GM23248 (cell line): ENCODE data around the gene OVCH1. TPM values are rescaled to one million over a fixed set of nuclear protein-coding genes. Genes with fewer than 3 reads are reported as not detected.
"Not testable (repeated sequence)": the region's sequence is repeated elsewhere in the genome, so short reads cannot be mapped to it uniquely, and the experiment has no call there.

Experiments
- DNase-seq: peaks from one replicate; pipeline ENCODE4 v3.0.0-alpha.2; 2015
- H2AFZ ChIP-seq: fragments of 200-600 bp; sonication (generic); 2 replicates; pipeline ENCODE4 v1.6.1; 2016; ENCODE audit warnings: antibody characterized with exemption
- H3F3A ChIP-seq: fragments of 200-600 bp; sonication (generic); 2 replicates; pipeline ENCODE4 v1.6.1; 2016; ENCODE audit warnings: mild to moderate bottlenecking, antibody characterized with exemption, mixed run types; ENCODE audit not compliant: insufficient read depth
- H3K27ac ChIP-seq: fragments of 200-600 bp; sonication (generic); 2 replicates; pipeline ENCODE4 v1.5.1; 2016; ENCODE audit warnings: mild to moderate bottlenecking
- H3K27me3 ChIP-seq: fragments of 200-600 bp; sonication (generic); replicated peaks from 2 replicates; pipeline ENCODE4 v1.6.1; 2016; ENCODE audit warnings: mild to moderate bottlenecking; ENCODE audit not compliant: insufficient read depth
- H3K36me3 ChIP-seq: fragments of 200-600 bp; sonication (generic); 2 replicates; pipeline ENCODE4 v1.6.1; 2016; ENCODE audit warnings: low read depth, mild to moderate bottlenecking
- H3K4me1 ChIP-seq: fragments of 200-600 bp; sonication (generic); 2 replicates; pipeline ENCODE4 v1.6.1; 2016; ENCODE audit warnings: mild to moderate bottlenecking; ENCODE audit not compliant: insufficient read depth
- H3K4me2 ChIP-seq: fragments of 200-600 bp; sonication (generic); one replicate; pipeline ENCODE4 v1.6.1; 2016; ENCODE audit warnings: mild to moderate bottlenecking; ENCODE audit not compliant: unreplicated experiment
- H3K4me3 ChIP-seq: fragments of 200-600 bp; sonication (generic); 2 replicates; pipeline ENCODE4 v1.5.1; 2016; ENCODE audit warnings: mild to moderate bottlenecking
- H3K79me2 ChIP-seq: fragments of 200-600 bp; sonication (generic); 2 replicates; pipeline ENCODE4 v1.6.1; 2016; ENCODE audit warnings: mild to moderate bottlenecking; ENCODE audit not compliant: insufficient read depth
- H3K9ac ChIP-seq: fragments of 200-600 bp; sonication (generic); 2 replicates; pipeline ENCODE4 v1.6.1; 2016; ENCODE audit warnings: mild to moderate bottlenecking
- H3K9me2 ChIP-seq: fragments of 200-600 bp; sonication (generic); 2 replicates; pipeline ENCODE4 v1.6.1; 2016; ENCODE audit warnings: mixed run types, mild to moderate bottlenecking, moderate library complexity; ENCODE audit not compliant: insufficient read depth
- H3K9me3 ChIP-seq: fragments of 200-600 bp; sonication (generic); one replicate; pipeline ENCODE4 v1.6.1; 2017; ENCODE audit warnings: low read depth
- H4K20me1 ChIP-seq: fragments of 200-600 bp; sonication (generic); 2 replicates; pipeline ENCODE4 v1.6.0; 2016; ENCODE audit not compliant: insufficient read depth
- EZH2 ChIP-seq: fragments of 200-600 bp; sonication (generic); IDR thresholded peaks from 2 replicates; pipeline ENCODE4 v1.6.1; 2018; ENCODE audit warnings: antibody characterized with exemption, mild to moderate bottlenecking; ENCODE audit not compliant: insufficient read depth, poor library complexity, severe bottlenecking
- EZH2phosphoT487 ChIP-seq: fragments of 200-600 bp; sonication (generic); IDR thresholded peaks from 2 replicates; pipeline ENCODE4 v1.6.1; 2018; ENCODE audit warnings: antibody characterized with exemption, moderate library complexity, mild to moderate bottlenecking, low read depth; ENCODE audit not compliant: insufficient read depth
- WGBS, 2 experiments: methylation state at CpG; one replicate each; pipeline ENCODE4 v1.1.6; 2015 to 2017; ENCODE audit warnings: low lambda C conversion rate in 2 of 2, low coverage in 1 of 2; ENCODE audit errors: missing lambda C conversion rate in 2 of 2; 5-methylcytosine and 5-hydroxymethylcytosine counted together
- in situ Hi-C: fragments of 300-500 bp; cut with MboI; formaldehyde crosslinking; loops from 2 replicates; pipeline ENCODE4 v1.15.0; 2020
- polyA plus RNA-seq: library from polyadenylated mRNA; unstranded; fragments of >200 nt; fragmentation: Nextera tagmentation; extraction: Ambion mirVana; gene quantifications from 2 replicates; pipeline ENCODE4 v1.2.1, GENCODE V29; 2016
- total RNA-seq: library from RNA; depleted of rRNA; stranded (reverse); fragments of >200 nt; shearing (Covaris generic); gene quantifications from 2 replicates; pipeline ENCODE4 v1.2.3, GENCODE V29; 2014

Gene OVCH1
- total and polyA plus RNA-seq, 2 experiments from 2014 or later: not detected

DNA sequence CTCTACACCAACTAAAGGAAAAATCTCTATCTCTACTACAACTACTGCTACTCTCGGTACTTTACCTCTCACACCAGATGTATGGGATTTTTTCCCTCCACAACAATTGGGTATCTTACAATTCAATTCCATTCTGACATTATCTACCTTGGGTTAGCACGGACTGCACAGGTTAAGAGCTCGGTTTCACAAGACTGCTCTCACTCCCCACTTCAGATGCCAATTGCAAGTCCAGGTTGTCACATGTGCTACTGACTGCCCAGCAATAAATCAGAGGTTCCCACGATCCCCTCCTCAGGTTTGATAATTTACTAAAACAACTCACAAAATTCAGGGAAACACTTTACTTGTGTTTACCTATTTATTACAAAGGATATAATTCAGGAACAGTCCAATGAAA lies 58.0 kb downstream of the OVCH1 start:
- Histone ChIP-seq H3K4me3 (no peak overlapping the region), H3K9ac (no peak overlapping the region), H3K9me2 (no peaks in the 10 kb centered on the region), H2AFZ (no peak overlapping the region), H3K79me2 (no peaks in the 10 kb centered on the region), H3K9me3 (no peaks in the 10 kb centered on the region), H3K4me2 (no peak overlapping the region), H3K27ac (no peak overlapping the region), H3K4me1 (no peaks in the 10 kb centered on the region), H4K20me1 (no peaks in the 10 kb centered on the region), H3K27me3 (no peaks in the 10 kb centered on the region), H3F3A (no peaks in the 10 kb centered on the region), H3K36me3 (no peaks in the 10 kb centered on the region)
- in situ Hi-C loops: no loop called here
- no peak for DNase-seq
- WGBS, 2 experiments: 57 to 61% methylated on average over 4 of the region's 4 CpGs
- TF ChIP-seq EZH2phosphoT487 (no peak), EZH2 (no peak)

DNA sequence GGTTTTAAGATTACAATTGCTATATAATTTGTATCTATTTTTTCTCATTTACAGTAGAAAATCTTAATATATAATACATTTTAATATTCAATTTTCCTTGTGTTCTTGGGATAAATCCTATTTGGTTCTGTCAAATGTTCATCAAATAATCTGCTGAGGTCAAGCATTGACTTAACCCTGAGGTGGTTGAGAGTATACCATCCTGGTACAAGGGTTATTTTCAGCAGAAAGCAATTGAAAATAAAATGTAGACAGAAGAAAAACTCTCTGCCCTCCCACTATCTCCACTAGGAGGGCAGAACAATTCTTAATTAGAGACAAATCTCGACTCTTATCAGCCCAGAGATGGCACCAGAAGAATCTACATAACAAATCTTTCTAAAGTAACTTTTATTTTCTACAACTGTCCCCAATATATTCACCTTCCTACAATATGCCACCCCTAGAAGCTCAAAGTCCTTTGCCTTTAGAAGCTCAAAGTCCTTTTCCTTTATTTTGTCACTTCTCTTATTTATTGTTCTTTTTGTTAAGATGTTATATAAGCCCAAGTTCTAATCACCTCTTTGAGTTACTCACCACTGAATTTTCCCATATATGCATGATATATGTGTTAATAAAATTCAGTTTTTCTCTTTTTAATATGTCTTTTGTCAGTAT lies 58.6 kb downstream of the OVCH1 start:
- H3K9me2 ChIP-seq: no peaks in the 10 kb centered on the region
- no peaks in the 10 kb centered on the region for H3K27me3 ChIP-seq
- no peaks in the 10 kb centered on the region for H3K36me3 ChIP-seq
- H4K20me1 ChIP-seq: no peaks in the 10 kb centered on the region
- no peak overlapping the region for H3K4me2 ChIP-seq
- no peak overlapping the region for H3K27ac ChIP-seq
- in situ Hi-C loops: no loop called here
- H3K9ac ChIP-seq: no peak overlapping the region
- no peak overlapping the region for H3K4me3 ChIP-seq
- H2AFZ ChIP-seq: no peak overlapping the region
- no peaks in the 10 kb centered on the region for H3K79me2 ChIP-seq
- H3K9me3 ChIP-seq: no peaks in the 10 kb centered on the region
- H3F3A ChIP-seq: no peaks in the 10 kb centered on the region
- 11 to 21% methylated on average over 1 of the region's 1 CpG for WGBS, 2 experiments
- H3K4me1 ChIP-seq: no peaks in the 10 kb centered on the region
- TF ChIP-seq EZH2phosphoT487 (no peak), EZH2 (no peak)
- no peak for DNase-seq

DNA sequence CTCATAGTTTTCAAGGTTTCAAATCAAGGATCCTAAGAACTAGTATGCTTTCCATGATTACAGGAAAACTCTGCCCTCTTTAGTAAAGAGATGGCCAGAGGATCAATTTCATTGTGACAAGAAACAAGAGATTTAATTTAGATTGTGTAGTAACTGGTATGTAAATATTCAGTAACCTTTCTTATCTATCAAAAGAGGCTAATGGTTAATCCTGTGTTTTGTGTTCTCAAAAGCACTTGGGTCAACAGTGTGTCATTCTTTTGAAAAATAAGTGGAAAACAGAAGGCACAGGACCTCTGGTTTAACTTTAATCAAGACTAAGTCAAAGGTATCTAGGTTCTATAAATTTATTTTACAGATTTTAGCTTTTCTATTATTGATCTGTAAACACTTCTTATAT lies 59.9 kb downstream of the OVCH1 start:
- Histone ChIP-seq H3K27me3 (no peaks in the 10 kb centered on the region), H2AFZ (no peak overlapping the region), H3K79me2 (no peaks in the 10 kb centered on the region), H3K4me1 (no peaks in the 10 kb centered on the region), H3K9me2 (no peaks in the 10 kb centered on the region), H3K4me3 (no peak overlapping the region), H3K36me3 (no peaks in the 10 kb centered on the region), H3K27ac (no peak overlapping the region), H3F3A (no peaks in the 10 kb centered on the region), H3K9ac (no peak overlapping the region), H4K20me1 (no peaks in the 10 kb centered on the region), H3K4me2 (no peak overlapping the region), H3K9me3 (no peaks in the 10 kb centered on the region)
- DNase-seq: no peak
- in situ Hi-C loops: no loop called here
- TF ChIP-seq EZH2 (no peak), EZH2phosphoT487 (no peak)

DNA sequence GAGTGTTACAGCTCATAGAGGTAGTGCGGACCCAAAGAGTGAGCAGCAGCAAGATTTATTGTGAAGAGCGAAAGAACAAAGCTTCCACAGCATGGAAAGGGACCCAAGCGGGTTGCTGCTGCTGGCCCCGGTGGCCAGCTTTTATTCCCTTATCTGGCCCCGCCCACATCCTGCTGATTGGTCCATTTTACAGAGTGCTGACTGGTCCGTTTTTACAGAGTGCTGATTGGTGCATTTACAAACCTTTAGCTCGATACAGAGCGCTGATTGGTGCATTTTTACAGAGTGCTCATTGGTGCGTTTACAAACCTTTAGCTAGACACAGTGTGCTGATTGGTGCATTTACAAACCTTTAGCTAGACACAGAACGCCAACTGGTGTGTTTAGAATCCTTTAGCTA lies 60.7 kb downstream of the OVCH1 start:
- H3K4me2 ChIP-seq, H2AFZ ChIP-seq, H3K9ac ChIP-seq, H3K9me2 ChIP-seq, in situ Hi-C loops, H4K20me1 ChIP-seq, H3K9me3 ChIP-seq, H3K4me3 ChIP-seq, DNase-seq, H3K79me2 ChIP-seq, H3K4me1 ChIP-seq, H3F3A ChIP-seq, H3K36me3 ChIP-seq, H3K27ac ChIP-seq, H3K27me3 ChIP-seq: not testable (repeated sequence)
- WGBS, 2 experiments: 75 to 81% methylated on average over 10 of the region's 10 CpGs

DNA sequence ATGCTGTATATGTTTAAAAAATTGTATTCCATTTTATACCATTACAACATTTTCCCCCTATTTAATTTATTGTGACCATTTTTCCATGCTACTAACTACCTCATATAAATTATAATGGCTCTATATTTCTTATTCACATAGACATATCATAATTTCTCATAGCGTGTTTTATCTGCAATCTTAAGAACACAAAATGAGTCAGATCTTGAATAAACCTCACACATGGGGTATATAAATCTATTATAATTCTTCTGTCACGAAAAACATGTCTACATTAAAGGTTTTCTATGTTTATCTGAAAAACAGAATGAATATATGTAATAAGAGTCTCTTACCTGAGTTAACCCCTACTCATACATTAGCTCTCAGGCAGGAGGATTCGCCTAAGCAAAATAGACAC lies 66.0 kb downstream of the OVCH1 start:
- Histone ChIP-seq H4K20me1 (no peaks in the 10 kb centered on the region), H3K9ac (no peak overlapping the region), H3K36me3 (no peaks in the 10 kb centered on the region), H3F3A (0 out of 2 replicates have a peak, but pooled peaks cover 4% of the 10 kb centered on the region), H3K27me3 (no peaks in the 10 kb centered on the region), H3K4me1 (no peaks in the 10 kb centered on the region), H3K9me2 (0 out of 2 replicates have a peak, but pooled peaks cover 3% of the 10 kb centered on the region), H3K4me2 (no peak overlapping the region), H3K4me3 (no peak overlapping the region), H3K27ac (no peak overlapping the region), H2AFZ (no peak overlapping the region), H3K79me2 (no peaks in the 10 kb centered on the region), H3K9me3 (no peaks in the 10 kb centered on the region)
- 54 to 60% methylated on average over 3 of the region's 3 CpGs for WGBS, 2 experiments
- in situ Hi-C loops: no loop called here
- no peak for TF ChIP-seq EZH2
- TF ChIP-seq EZH2phosphoT487: no peak
- DNase-seq: no peak
